ENCODE results near the gene SLC27A5. TPM values are rescaled to one million over a fixed set of nuclear protein-coding genes. Genes with fewer than 3 reads are reported as not detected.
"Not testable (repeated sequence)": the region's sequence is repeated elsewhere in the genome, so short reads cannot be mapped to it uniquely, and the experiment has no call there.

SLC27A5 gene
- total RNA-seq, 4 donors from 2014 or later = 2.6 to 7.4 (median 5.5) TPM

GRCh38 chr19:58513694-58514563 lies 2.1 kb upstream of the SLC27A5 start:
- Histone ChIP-seq H3K9me3 (no peaks in the 10 kb centered on the region), H3K27ac (peak overlapping the region in 3 of 4 donors; percentile 77 to 83 (median 80)), H3K27me3 (no peaks in the 10 kb centered on the region), H3K4me1 (peaks cover 8 to 60% (median 28%) of the 10 kb centered on the region in 3 donors), H3K4me3 (peak overlapping the region; percentile 37 to 52), H3K36me3 (peaks cover 0 to 25% of the 10 kb centered on the region in 2 donors)
- TF ChIP-seq EP300 (IDR thresholded peaks at IDR 0.05) (no peak), POLR2A (IDR thresholded peaks at IDR 0.05) (peak in 1 of 2 donors; percentile 23), CTCF (IDR thresholded peaks at IDR 0.05) (peak in 3 of 4 experiments; percentile 96 to 100 (median 97)), POLR2AphosphoS5 (IDR thresholded peaks at IDR 0.05) (peak; percentile 38)
- 18% methylated on average over 15 of the region's 66 CpGs; no CpG with 5 or more reads in 1 of the 2 donors for WGBS, 2 donors (ENCODE audit: low coverage in 1 of 2)
- peak; percentile 94 for ATAC-seq

GRCh38 chr19:58513213-58513693 lies 1.5 kb upstream of the SLC27A5 start:
- ATAC-seq = peak; percentile 1
- Histone ChIP-seq H3K4me3 (no peak overlapping the region), H3K4me1 (peaks cover 4 to 54% (median 23%) of the 10 kb centered on the region in 3 donors), H3K27me3 (no peaks in the 10 kb centered on the region), H3K36me3 (peaks cover 0 to 25% of the 10 kb centered on the region in 2 donors), H3K27ac (peak overlapping the region in 3 of 4 donors; percentile 77 to 83 (median 80)), H3K9me3 (no peaks in the 10 kb centered on the region)
- TF ChIP-seq POLR2AphosphoS5 (IDR thresholded peaks at IDR 0.05) = no peak
- TF ChIP-seq EP300 (IDR thresholded peaks at IDR 0.05) = no peak
- no peak for TF ChIP-seq CTCF (IDR thresholded peaks at IDR 0.05)
- no peak for TF ChIP-seq POLR2A (IDR thresholded peaks at IDR 0.05)
- WGBS, 2 donors (ENCODE audit: low coverage in 1 of 2) = no CpG with 5 or more reads among the region's 10 CpGs

DNA sequence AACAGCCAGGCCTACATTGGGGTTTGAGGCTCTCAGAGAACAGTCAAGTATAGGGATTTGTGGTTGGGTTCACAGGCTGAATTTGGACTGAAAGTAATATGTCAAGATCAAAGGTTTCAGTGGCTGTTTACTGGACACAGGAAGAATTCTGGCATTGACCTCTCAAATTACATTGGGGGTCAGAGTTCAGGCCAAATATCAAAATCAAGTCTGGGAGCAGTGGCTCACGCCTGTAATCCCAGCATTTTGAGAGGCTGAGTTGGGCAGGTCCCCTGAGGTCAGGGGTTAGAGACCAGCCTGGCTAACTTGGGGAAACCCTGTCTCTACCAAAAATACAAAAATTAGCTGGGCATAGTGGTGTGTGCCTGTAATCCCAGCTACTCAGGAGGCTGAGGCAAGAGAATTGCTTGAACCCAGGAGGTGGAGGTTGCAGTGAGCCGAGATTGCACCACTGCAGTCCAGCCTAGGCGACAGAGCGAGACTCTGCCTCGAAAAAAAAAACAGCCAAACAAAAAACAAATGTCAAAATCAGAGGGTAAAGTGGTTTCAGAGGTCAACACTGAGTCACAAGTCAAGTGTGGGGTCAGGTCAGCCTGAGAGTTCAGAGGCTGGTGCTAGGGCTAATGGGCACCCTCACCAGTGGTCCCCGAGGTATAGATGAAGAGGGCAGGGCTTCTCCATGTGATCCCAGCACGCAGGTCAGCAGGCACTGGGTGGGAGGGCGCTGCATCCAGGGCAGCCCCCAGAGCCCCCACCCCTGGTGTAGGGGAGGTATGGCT lies 1.5 kb downstream of the SLC27A5 start:
- Histone ChIP-seq H3K27me3 (no peaks in the 10 kb centered on the region), H3K9me3 (no peaks in the 10 kb centered on the region), H3K4me1 (peaks cover 0 to 24% (median 11%) of the 10 kb centered on the region in 3 donors), H3K36me3 (peaks cover 0 to 2% of the 10 kb centered on the region in 2 donors), H3K27ac (no peak overlapping the region), H3K4me3 (no peak overlapping the region)
- WGBS, 2 donors (ENCODE audit: low coverage in 1 of 2) = 75 to 78% methylated on average over 5 to 8 of the region's 8 CpGs
- TF ChIP-seq POLR2A (IDR thresholded peaks at IDR 0.05) (no peak), EP300 (IDR thresholded peaks at IDR 0.05) (no peak), CTCF (IDR thresholded peaks at IDR 0.05) (no peak), POLR2AphosphoS5 (IDR thresholded peaks at IDR 0.05) (no peak)
- ATAC-seq = no peak

DNA sequence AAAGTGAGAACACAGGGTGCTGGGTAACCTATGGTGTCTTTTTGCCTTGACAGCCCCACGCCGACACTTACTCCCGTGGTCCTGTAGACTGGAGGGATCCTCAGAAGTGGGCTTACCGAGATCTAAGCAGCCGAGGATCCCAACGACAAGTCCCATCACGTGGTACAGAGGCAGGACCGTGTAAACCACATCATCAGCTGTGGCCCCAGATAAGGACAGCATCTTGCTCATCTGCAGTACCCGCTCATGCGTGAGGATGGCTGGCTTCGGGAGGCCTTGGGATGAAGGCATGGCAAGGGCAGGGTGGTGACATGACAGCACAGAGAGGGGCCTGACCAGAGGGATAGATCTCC lies 2.1 kb downstream of the SLC27A5 start:
- H3K4me3 ChIP-seq = no peak overlapping the region
- H3K27me3 ChIP-seq = no peaks in the 10 kb centered on the region
- WGBS, 2 donors (ENCODE audit: low coverage in 1 of 2) = 57 to 84% methylated on average over 2 to 5 of the region's 11 CpGs
- H3K9me3 ChIP-seq = no peaks in the 10 kb centered on the region
- H3K4me1 ChIP-seq = peaks cover 0 to 18% (median 11%) of the 10 kb centered on the region in 3 donors
- no peak for ATAC-seq
- TF ChIP-seq EP300 (IDR thresholded peaks at IDR 0.05) (no peak), POLR2A (IDR thresholded peaks at IDR 0.05) (no peak), POLR2AphosphoS5 (IDR thresholded peaks at IDR 0.05) (no peak), CTCF (IDR thresholded peaks at IDR 0.05) (no peak)
- no peak overlapping the region for H3K27ac ChIP-seq
- H3K36me3 ChIP-seq = no peaks in the 10 kb centered on the region

DNA sequence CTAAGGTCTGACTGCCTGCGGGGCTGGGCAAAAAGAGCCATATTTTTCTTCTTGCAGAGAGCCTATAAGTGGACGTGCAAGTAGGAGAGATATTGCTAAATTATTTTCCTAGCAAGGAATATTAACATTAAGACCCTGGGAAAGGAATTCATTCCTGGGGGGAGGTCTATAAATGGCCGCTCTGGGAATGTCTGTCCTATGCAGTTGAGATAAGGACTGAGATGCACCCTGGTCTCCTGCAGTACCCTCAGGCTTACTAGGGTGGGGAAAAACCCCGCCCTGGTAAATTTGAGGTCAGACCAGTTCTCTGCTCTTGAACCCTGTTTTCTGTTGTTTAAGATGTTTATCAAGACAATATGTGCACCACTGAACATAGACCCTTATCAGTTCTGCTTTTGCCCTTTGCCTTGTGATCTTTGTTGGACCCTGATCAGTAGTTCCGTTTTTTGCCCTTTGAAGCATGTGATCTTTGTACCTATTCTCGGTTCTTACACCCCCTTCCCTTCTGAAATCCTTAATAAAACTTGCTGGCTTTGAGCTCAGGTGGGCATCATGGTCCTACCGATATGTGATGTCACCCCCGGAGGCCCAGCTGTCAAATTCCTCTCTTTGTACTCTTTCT lies 4.1 kb downstream of the SLC27A5 start:
- H3K27me3 ChIP-seq, H3K4me1 ChIP-seq, H3K27ac ChIP-seq, H3K4me3 ChIP-seq, H3K36me3 ChIP-seq, ATAC-seq, H3K9me3 ChIP-seq: not testable (repeated sequence)
- WGBS, 2 donors (ENCODE audit: low coverage in 1 of 2) = 79 to 80% methylated on average over 4 to 7 of the region's 8 CpGs
